AG09319 (cell line): ENCODE data around the gene IGSF9B.
"Not testable (repeated sequence)": the region's sequence is repeated elsewhere in the genome, so short reads cannot be mapped to it uniquely, and the experiment has no call there.

Experiments
- DNase-seq: peaks from one replicate; pipeline ENCODE4 v3.0.0-alpha.2; 2010; ENCODE audit warnings: low read depth; ENCODE audit errors: extremely low read depth
- TF ChIP-seq, protein P1 (sequence below): IDR thresholded peaks from 2 replicates; pipeline ENCODE4 v1.5.1; 2011; ENCODE audit warnings: low read depth, mild to moderate bottlenecking, inconsistent platforms, low read length, moderate library complexity

Gene IGSF9B

DNA sequence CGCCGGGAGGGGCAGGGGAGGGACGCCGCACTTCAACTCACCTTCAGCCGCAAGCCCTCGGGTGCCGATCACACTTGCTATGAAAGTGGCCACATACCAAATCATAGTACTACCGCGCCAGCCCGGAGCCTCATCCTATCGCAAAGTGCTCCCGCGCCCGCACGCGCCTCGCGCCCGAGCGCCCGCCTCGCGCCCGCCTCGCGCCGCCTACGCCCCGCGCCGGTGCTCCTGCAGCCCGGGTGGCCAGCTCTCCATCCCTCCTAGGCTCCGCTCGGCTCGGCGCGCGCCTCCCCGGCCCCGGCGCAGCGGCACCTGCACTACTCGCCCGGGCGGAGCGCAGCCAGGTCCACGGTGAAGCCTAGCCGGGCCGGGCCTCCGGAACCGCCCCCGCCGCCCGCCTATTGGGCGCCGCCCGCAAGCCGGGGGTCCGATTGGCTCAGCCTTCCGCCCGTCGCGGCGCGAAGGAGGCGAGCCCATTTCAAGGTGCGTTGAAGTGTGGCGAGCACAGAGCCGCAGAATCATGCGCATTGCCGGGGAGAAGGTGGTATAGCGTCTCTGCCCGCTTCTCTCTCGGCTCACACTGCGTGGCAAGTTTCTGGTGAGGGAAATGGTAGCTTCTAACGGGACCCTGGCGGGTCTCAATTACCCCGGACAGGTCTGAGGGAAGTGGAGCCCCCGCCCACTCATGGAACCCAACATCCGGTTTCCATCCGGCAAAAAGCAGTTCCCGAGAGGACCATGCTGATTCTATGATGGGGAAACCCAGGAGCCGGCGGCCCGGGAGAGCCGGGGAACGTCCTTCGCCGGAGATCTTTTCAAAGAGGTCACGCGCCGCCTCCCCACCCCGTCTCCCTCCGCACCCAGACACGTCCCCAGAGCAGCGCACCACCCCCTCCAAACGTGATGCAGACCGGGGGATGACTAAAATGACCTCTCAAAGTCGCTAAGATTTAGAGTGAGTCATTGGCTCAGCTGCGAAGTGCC is at the start of gene IGSF9B:
Gene IGSF9B (minus strand): TSS at position 319 of the 984 bp plus-strand sequence. CDS start 214 bp downstream, at position 105.
- DNase-seq = peak; percentile 18
- TF ChIP-seq, protein P1, sequence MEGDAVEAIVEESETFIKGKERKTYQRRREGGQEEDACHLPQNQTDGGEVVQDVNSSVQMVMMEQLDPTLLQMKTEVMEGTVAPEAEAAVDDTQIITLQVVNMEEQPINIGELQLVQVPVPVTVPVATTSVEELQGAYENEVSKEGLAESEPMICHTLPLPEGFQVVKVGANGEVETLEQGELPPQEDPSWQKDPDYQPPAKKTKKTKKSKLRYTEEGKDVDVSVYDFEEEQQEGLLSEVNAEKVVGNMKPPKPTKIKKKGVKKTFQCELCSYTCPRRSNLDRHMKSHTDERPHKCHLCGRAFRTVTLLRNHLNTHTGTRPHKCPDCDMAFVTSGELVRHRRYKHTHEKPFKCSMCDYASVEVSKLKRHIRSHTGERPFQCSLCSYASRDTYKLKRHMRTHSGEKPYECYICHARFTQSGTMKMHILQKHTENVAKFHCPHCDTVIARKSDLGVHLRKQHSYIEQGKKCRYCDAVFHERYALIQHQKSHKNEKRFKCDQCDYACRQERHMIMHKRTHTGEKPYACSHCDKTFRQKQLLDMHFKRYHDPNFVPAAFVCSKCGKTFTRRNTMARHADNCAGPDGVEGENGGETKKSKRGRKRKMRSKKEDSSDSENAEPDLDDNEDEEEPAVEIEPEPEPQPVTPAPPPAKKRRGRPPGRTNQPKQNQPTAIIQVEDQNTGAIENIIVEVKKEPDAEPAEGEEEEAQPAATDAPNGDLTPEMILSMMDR = no peak

DNA sequence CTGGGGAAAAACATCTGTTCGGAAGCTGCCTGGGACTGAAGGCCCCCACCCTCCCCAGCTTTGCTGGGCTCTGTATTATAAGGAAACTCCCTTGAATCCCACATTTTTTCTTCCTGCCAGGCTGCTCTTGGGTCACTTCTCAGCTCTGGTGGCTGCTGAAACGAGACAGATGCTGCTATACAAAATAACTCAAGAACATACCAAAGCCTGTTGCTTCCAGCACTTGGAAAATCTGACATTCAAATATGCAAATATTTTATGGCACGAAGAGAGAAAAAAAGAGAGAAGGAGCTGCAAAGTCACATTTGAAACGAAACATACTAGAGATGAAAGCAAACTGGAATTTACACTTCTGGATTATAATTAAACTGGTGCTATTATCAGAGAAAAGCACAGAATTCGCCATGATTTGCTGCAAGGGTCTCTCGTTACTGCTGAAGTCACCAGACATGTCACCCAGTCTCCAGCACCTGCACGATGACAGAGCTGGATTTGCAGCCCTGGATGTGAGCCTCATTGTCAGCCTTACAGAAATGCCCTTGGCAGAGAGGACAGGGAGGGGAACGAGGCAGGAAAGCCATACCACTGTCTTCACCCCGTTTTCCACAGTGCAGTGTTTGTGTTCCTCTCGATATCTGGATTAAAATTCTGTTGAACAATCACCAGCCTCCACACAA is 47.9 kb upstream of the IGSF9B start:
- no peak for DNase-seq
- TF ChIP-seq, protein P1 = no peak

DNA sequence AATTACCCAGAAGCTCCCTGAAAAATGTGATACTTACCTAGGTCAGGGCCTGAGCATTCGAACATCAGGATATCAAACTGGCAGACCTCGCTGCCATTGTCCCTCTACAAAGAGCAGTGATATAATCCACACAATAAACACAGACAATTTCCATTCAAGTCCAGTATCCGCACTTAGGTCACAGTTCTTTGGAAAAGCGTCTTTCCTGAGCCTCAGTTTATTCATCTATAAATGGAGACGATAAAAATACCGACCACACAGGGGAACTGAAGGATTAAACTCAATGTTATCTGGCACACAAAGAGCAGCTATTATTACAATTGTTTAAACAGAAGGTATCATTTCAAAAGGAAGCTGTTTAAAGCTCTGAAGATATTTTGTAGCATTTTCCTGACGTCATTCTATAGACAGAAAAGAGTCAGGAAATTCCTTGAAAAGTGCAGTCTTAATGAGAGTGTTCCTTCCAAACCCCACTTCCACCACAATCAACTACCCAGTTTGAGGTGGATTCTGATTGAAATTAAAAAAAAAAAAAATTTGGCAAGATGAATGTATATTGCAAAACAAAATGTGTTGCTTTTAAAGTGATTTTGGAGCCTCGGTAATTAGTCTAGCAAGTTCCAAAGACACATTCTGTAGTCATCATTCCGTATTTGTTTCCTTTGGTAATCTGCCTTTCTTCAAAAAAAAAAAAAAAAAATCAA is 47.2 kb upstream of the IGSF9B start:
- no peak for DNase-seq
- TF ChIP-seq, protein P1 = no peak

DNA sequence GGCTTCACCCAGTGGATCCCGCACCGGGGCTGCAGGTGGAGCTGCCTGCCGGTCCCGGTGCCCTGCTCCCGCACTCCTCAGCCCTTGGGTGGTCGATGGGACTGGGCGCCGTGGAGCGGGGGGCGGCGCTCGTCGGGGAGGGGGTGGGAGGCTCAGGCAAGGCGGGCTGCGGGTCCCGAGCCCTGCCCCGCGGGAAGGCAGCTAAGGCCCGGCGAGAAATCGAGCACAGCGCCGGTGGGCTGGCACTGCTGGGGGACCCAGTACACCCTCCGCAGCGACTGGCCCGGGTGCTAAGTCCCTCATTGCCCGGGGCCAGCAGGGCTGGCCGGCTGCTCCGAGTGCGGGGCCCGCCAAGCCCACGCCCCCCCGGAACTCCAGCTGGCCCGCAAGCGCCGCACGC is 46.1 kb upstream of the IGSF9B start:
- not testable (repeated sequence) for DNase-seq

- DNase-seq = not testable (repeated sequence)
Measured at GRCh38 chr11:134002338-134002737, 45.6 kb upstream of the IGSF9B start.

DNA sequence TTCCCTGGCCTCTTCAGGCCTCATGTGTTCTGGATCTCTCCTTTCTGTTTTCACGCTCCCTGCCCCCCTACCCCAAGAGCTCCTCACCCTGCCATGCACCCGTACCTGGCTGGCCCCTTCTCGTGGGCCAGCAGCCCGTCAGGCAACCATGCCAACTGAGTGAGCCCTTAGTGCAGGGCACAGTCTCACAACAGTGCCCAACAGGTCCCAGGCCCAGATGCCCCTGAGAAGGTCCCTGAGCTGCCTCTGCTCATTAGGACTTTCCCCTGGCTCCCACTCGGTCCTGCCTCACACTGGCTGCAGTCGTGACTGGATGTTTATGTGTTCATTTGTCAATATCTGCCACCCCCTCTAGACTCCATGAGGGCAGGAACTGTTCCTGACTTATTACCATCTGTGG is 44.8 kb upstream of the IGSF9B start:
- TF ChIP-seq, protein P1 = no peak
- DNase-seq = no peak

- TF ChIP-seq, protein P1 = no peak
- DNase-seq = no peak
Measured at GRCh38 chr11:134001088-134001487, 44.3 kb upstream of the IGSF9B start.

- TF ChIP-seq, protein P1 = no peak
- DNase-seq = no peak
Measured at GRCh38 chr11:133999355-133999754, 42.6 kb upstream of the IGSF9B start.
